ENCODE data around the gene SPINK8. TPM values are rescaled to one million over a fixed set of nuclear protein-coding genes. Genes with fewer than 3 reads are reported as not detected.

Gene SPINK8
- total RNA-seq, 4 donors from 2014 or later, result not detected

GRCh38 chr3:48268936-48269561 lies 64.4 kb downstream of the SPINK8 start:
- Histone ChIP-seq H3K4me1 (peaks cover 16 to 59% (median 20%) of the 10 kb centered on the region in 3 donors), H3K9me3 (no peaks in the 10 kb centered on the region), H3K36me3 (peaks cover 0 to 35% (median 9%) of the 10 kb centered on the region in 3 donors), H3K27me3 (no peaks in the 10 kb centered on the region), H3K27ac (peak overlapping the region; percentile 88 to 94 (median 92)), H3K4me3 (peak overlapping the region in 3 of 4 donors; percentile 10 to 41 (median 13))
- WGBS, 2 donors, result 38 to 41% methylated on average over 20 to 22 of the region's 23 CpGs
- TF ChIP-seq, protein P1, sequence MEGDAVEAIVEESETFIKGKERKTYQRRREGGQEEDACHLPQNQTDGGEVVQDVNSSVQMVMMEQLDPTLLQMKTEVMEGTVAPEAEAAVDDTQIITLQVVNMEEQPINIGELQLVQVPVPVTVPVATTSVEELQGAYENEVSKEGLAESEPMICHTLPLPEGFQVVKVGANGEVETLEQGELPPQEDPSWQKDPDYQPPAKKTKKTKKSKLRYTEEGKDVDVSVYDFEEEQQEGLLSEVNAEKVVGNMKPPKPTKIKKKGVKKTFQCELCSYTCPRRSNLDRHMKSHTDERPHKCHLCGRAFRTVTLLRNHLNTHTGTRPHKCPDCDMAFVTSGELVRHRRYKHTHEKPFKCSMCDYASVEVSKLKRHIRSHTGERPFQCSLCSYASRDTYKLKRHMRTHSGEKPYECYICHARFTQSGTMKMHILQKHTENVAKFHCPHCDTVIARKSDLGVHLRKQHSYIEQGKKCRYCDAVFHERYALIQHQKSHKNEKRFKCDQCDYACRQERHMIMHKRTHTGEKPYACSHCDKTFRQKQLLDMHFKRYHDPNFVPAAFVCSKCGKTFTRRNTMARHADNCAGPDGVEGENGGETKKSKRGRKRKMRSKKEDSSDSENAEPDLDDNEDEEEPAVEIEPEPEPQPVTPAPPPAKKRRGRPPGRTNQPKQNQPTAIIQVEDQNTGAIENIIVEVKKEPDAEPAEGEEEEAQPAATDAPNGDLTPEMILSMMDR (IDR thresholded peaks at IDR 0.05), result no peak
- no peak for TF ChIP-seq POLR2A (IDR thresholded peaks at IDR 0.05)
- intact Hi-C loops (cut with DNase I), result no loop called here
- no peak for DNase-seq

GRCh38 chr3:48268381-48268935 lies 65.0 kb downstream of the SPINK8 start:
- 51 to 52% methylated on average over 13 of the region's 13 CpGs for WGBS, 2 donors
- Histone ChIP-seq H3K4me1 (peaks cover 16 to 55% (median 19%) of the 10 kb centered on the region in 3 donors), H3K27me3 (no peaks in the 10 kb centered on the region), H3K36me3 (peaks cover 0 to 41% (median 10%) of the 10 kb centered on the region in 3 donors), H3K4me3 (peak overlapping the region in 3 of 4 donors; percentile 10 to 41 (median 13)), H3K9me3 (no peaks in the 10 kb centered on the region), H3K27ac (peak overlapping the region; percentile 88 to 94 (median 92))
- intact Hi-C loops (cut with DNase I), result no loop called here
- DNase-seq, result no peak
- TF ChIP-seq POLR2A (IDR thresholded peaks at IDR 0.05), result no peak
- TF ChIP-seq, protein P1 (IDR thresholded peaks at IDR 0.05), result no peak

DNA sequence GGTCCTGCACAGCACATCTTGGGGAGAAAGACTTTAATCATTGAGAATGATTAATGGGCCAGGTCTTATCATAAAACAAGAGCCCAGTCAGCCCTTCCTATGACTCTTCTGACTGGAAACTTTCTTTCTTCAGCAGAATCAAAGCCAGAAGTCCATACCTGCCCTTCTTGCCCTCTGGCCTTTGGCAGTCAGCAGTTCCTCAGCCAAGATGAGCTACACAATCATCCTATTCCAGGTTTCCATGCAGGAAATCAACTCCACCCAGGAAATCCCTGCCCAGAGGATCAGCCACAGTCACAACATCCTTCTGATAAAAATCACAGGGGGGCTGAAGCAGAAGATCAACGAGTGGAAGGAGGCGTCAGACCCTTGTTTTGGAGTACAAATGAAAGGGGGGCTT lies 65.7 kb downstream of the SPINK8 start:
- H3K4me1 ChIP-seq, result peaks cover 16 to 48% (median 16%) of the 10 kb centered on the region in 3 donors
- peaks cover 0 to 48% (median 10%) of the 10 kb centered on the region in 3 donors for H3K36me3 ChIP-seq
- H3K9me3 ChIP-seq, result no peaks in the 10 kb centered on the region
- no peaks in the 10 kb centered on the region for H3K27me3 ChIP-seq
- no peak overlapping the region for H3K4me3 ChIP-seq
- H3K27ac ChIP-seq, result peak overlapping the region; percentile 88 to 94 (median 92)
- TF ChIP-seq, protein P1 (IDR thresholded peaks at IDR 0.05), result no peak
- no peak for TF ChIP-seq POLR2A (IDR thresholded peaks at IDR 0.05)
- WGBS, 2 donors, result 20% methylated on average over 1 of the region's 2 CpGs; no CpG with 5 or more reads in 1 of the 2 donors
- intact Hi-C loops (cut with DNase I), result no loop called here
- no peak for DNase-seq

GRCh38 chr3:48258530-48258929 lies 74.9 kb downstream of the SPINK8 start:
- DNase-seq, result no peak
- no peak overlapping the region for H3K4me3 ChIP-seq
- H3K4me1 ChIP-seq, result no peaks in the 10 kb centered on the region
- peaks cover 0 to 78% (median 0%) of the 10 kb centered on the region in 3 donors for H3K36me3 ChIP-seq
- intact Hi-C loops (cut with DNase I), result no loop called here
- 100% methylated on average over 1 of the region's 1 CpG for WGBS, 2 donors
- H3K9me3 ChIP-seq, result no peaks in the 10 kb centered on the region
- H3K27ac ChIP-seq, result no peak overlapping the region
- no peaks in the 10 kb centered on the region for H3K27me3 ChIP-seq
- TF ChIP-seq, protein P1 (IDR thresholded peaks at IDR 0.05), result no peak
- no peak for TF ChIP-seq POLR2A (IDR thresholded peaks at IDR 0.05)

Small RNAs within 50 kb of the gene (small RNA-seq; reads per million reads assigned to genes)
- 0 to 0.30 (median 0.27) reads per million in 4 donors for gene MIR2115
- 0 reads per million in 4 donors for gene RF00019
- gene RN7SL321P, result 0 reads per million in 4 donors

Other genes starting within 250 kb of the SPINK8 start
- 10 to 100 TPM in 1 of 4 donors, 1 to 10 TPM in 3; 2.7 to 14.2 (median 7.0) TPM for gene CDC25A, start 145.2 kb downstream of the SPINK8 start, total RNA-seq
- gene CAMP, start 110.2 kb downstream of the SPINK8 start, total RNA-seq, result under 1 TPM in 1 of 4 donors, not detected in 3; 0.76 TPM
- 10 to 100 TPM in 2 of 4 donors, 1 to 10 TPM in 2; 6.4 to 15.6 (median 10.8) TPM for gene ZNF589, start 92.6 kb downstream of the SPINK8 start, total RNA-seq
- gene NME6, start 32.3 kb downstream of the SPINK8 start, total RNA-seq, result 10 to 100 TPM; 25.9 to 30.7 (median 27.2) TPM
- not detected for gene FBXW12, start 38.6 kb upstream of the SPINK8 start, total RNA-seq
- gene PLXNB1, start 96.4 kb upstream of the SPINK8 start, total RNA-seq, result 100 to 1,000 TPM in 3 of 4 donors, 10 to 100 TPM in 1; 57.7 to 215 (median 128) TPM
- gene CCDC51, start 106.5 kb upstream of the SPINK8 start, total RNA-seq, result 10 to 100 TPM; 15.1 to 31.3 (median 18.2) TPM
- gene TMA7, start 106.6 kb upstream of the SPINK8 start, total RNA-seq, result 100 to 1,000 TPM; 293 to 431 (median 357) TPM
- gene ATRIP, start 113.1 kb upstream of the SPINK8 start, total RNA-seq, result 1 to 10 TPM; 4.8 to 8.9 (median 7.1) TPM
- gene SHISA5, start 170.5 kb upstream of the SPINK8 start, total RNA-seq, result 100 to 1,000 TPM in 2 of 4 donors, 10 to 100 TPM in 2; 71.8 to 138 (median 115) TPM
- gene PFKFB4, start 223.1 kb upstream of the SPINK8 start, total RNA-seq, result 10 to 100 TPM in 1 of 4 donors, 1 to 10 TPM in 3; 6.7 to 10.2 (median 8.0) TPM
- gene UCN2, start 230.1 kb upstream of the SPINK8 start, total RNA-seq, result 1 to 10 TPM; 2.6 to 5.3 (median 3.4) TPM